Thymus (tissue), 11 donors: Measurements from ENCODE around the gene AKAP6. TPM values are rescaled to one million over a fixed set of nuclear protein-coding genes. Genes with fewer than 3 reads are reported as not detected.
"Not testable (repeated sequence)": the region's sequence is repeated elsewhere in the genome, so short reads cannot be mapped to it uniquely, and the experiment has no call there.

Experiments
- DNase-seq, 9 donors: peaks; one replicate each; pipeline ENCODE4 v3.0.0-alpha.2; 2013; ENCODE audit warnings: low spot score in 9 of 9, low read depth in 6 of 9, missing footprints in 1 of 9
- H3K27ac ChIP-seq, 2 donors: one replicate each; pipeline ENCODE4 v1.5.1; 2013; ENCODE audit warnings: control low read depth in 1 of 2, low read depth in 1 of 2, low read length in 1 of 2, mild to moderate bottlenecking in 1 of 2, moderate library complexity in 1 of 2
- H3K27me3 ChIP-seq, 2 donors: one replicate each; pipeline ENCODE4 v1.5.1; 2013; ENCODE audit warnings: low read length in 1 of 2; ENCODE audit not compliant: control insufficient read depth in 2 of 2, insufficient read depth in 1 of 2
- H3K36me3 ChIP-seq, 2 donors: one replicate each; pipeline ENCODE4 v1.5.1; 2013; ENCODE audit warnings: low read length in 1 of 2, mild to moderate bottlenecking in 1 of 2, moderate library complexity in 1 of 2; ENCODE audit not compliant: control insufficient read depth in 2 of 2, insufficient read depth in 2 of 2
- H3K4me1 ChIP-seq, 2 donors: one replicate each; pipeline ENCODE4 v1.5.1; 2013; ENCODE audit warnings: low read length in 2 of 2; ENCODE audit not compliant: control insufficient read depth in 2 of 2, insufficient read depth in 2 of 2
- H3K4me3 ChIP-seq, 2 donors: one replicate each; pipeline ENCODE4 v1.5.1; 2013; ENCODE audit warnings: low read length in 2 of 2, control low read depth in 1 of 2, mild to moderate bottlenecking in 1 of 2
- H3K9me3 ChIP-seq, 2 donors: one replicate each; pipeline ENCODE4 v1.5.1; 2013; ENCODE audit warnings: low read length in 1 of 2, mild to moderate bottlenecking in 1 of 2; ENCODE audit not compliant: control insufficient read depth in 2 of 2, insufficient read depth in 1 of 2
- WGBS: extraction: QIAGEN DNeasy Blood & Tissue Kit; methylation state at CpG from one replicate; pipeline ENCODE4 v1.1.7; 2013; 5-methylcytosine and 5-hydroxymethylcytosine counted together
- polyA plus RNA-seq: library from polyadenylated mRNA; stranded (reverse); fragments of 200-250 nt; gene quantifications from one replicate; pipeline ENCODE4 v1.2.3, GENCODE V29; 2013
- total RNA-seq: library from RNA; stranded (reverse); fragments of 120-200 nt; gene quantifications from one replicate; pipeline ENCODE4 v1.2.4, GENCODE V29; 2013
- donor health status: healthy.

Gene AKAP6
- total and polyA plus RNA-seq, 2 donors = 1.4 to 2.0 TPM

GRCh38 chr14:32384464-32384863 is 55.4 kb downstream of the AKAP6 start:
- WGBS = 96% methylated on average over 2 of the region's 2 CpGs
- no peaks in the 10 kb centered on the region for H3K36me3 ChIP-seq
- H3K27me3 ChIP-seq = no peaks in the 10 kb centered on the region
- H3K4me1 ChIP-seq = no peaks in the 10 kb centered on the region
- no peak overlapping the region for H3K27ac ChIP-seq
- no peak for DNase-seq
- H3K9me3 ChIP-seq = no peaks in the 10 kb centered on the region
- no peak overlapping the region for H3K4me3 ChIP-seq

DNA sequence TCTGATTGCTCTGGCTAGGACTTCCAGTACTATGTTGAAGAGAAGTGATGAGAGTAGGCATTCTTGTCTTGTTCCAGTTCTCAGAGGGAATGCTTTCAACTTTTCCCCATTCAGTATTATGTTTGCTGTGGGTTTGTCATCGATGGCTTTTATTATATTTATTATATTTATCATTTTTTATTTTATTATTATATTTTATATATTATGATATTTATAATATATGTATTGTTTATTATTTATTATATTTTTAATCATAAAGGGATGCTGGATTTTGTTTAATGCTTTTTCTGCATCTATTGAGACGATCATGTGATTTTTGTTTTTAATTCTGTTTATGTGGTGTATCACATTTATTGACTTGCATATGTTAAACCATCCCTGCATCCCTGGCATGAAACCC is 58.2 kb downstream of the AKAP6 start:
- WGBS = 95% methylated on average over 2 of the region's 2 CpGs
- not testable (repeated sequence) for DNase-seq, H3K27ac ChIP-seq, H3K4me1 ChIP-seq, H3K4me3 ChIP-seq, H3K36me3 ChIP-seq, H3K9me3 ChIP-seq, H3K27me3 ChIP-seq

GRCh38 chr14:32393119-32393518 is 64.0 kb downstream of the AKAP6 start:
- Histone ChIP-seq H3K4me1 (no peaks in the 10 kb centered on the region), H3K27ac (no peak overlapping the region), H3K27me3 (no peaks in the 10 kb centered on the region), H3K4me3 (no peak overlapping the region), H3K9me3 (no peaks in the 10 kb centered on the region), H3K36me3 (no peaks in the 10 kb centered on the region)
- DNase-seq = no peak
- 95% methylated on average over 1 of the region's 1 CpG for WGBS

DNA sequence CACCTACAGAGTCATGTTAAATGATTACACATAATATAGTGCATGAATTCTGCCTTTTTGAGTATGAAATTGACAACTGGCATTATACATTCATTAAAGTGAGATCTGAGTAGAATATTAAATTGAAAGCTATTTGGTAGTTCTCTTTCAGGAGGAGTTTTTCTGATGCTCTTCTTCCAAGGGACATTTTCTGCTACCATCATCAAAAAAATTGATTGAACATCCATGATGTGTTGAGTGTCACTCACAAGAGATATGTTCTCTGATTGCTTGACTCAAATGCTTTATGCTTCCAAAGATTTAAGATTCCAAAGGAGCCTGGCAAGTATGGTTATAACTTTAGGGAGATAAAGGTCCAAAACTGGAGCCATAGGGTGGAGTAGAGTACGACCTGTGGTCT is 64.9 kb downstream of the AKAP6 start:
- H3K9me3 ChIP-seq = no peaks in the 10 kb centered on the region
- 96% methylated on average over 1 of the region's 1 CpG for WGBS

DNA sequence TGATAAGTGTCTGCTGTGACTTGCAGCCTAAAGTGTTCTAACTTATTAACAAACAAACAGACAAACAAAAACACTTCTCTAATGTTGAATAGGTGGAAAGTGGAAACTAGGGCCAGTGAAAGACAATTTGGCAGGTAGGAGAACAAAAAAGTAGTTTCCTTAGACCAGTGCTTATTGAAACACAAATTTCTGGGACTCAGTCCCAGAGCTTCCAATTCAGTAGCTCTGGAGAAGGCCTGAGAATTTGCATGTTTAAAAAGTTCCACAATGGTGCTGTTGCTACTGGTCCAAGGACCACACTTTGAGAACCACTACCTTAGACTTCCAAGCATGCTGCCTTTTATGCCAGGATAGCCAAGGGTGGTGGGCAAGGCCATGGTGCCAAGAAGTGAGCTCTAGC is 67.8 kb downstream of the AKAP6 start:
- Histone ChIP-seq H3K9me3 (no peaks in the 10 kb centered on the region), H3K27me3 (no peaks in the 10 kb centered on the region), H3K36me3 (no peaks in the 10 kb centered on the region), H3K4me1 (no peaks in the 10 kb centered on the region), H3K4me3 (no peak overlapping the region), H3K27ac (no peak overlapping the region)
- DNase-seq = no peak

More for the DNA sequence above, 64.9 kb downstream of the AKAP6 start:
- DNase-seq = no peak
- Histone ChIP-seq H3K4me1 (no peaks in the 10 kb centered on the region), H3K27ac (no peak overlapping the region), H3K4me3 (no peak overlapping the region), H3K27me3 (no peaks in the 10 kb centered on the region), H3K36me3 (no peaks in the 10 kb centered on the region)

- H3K27ac ChIP-seq = no peak overlapping the region
- no peaks in the 10 kb centered on the region for H3K36me3 ChIP-seq
- H3K27me3 ChIP-seq = no peaks in the 10 kb centered on the region
- no peak for DNase-seq
- H3K4me1 ChIP-seq = no peaks in the 10 kb centered on the region
- H3K4me3 ChIP-seq = no peak overlapping the region
- no peaks in the 10 kb centered on the region for H3K9me3 ChIP-seq
These were observed 69.0 kb downstream of the AKAP6 start for GRCh38 chr14:32397861-32398640.

- DNase-seq = peak in 1 of 9 donors; percentile 5
- Histone ChIP-seq H3K4me3 (no peak overlapping the region), H3K27me3 (no peaks in the 10 kb centered on the region), H3K27ac (no peak overlapping the region), H3K4me1 (no peaks in the 10 kb centered on the region), H3K9me3 (no peaks in the 10 kb centered on the region), H3K36me3 (no peaks in the 10 kb centered on the region)
- WGBS = 92% methylated on average over 1 of the region's 1 CpG
These were observed 70.8 kb downstream of the AKAP6 start for GRCh38 chr14:32399920-32400319.

DNA sequence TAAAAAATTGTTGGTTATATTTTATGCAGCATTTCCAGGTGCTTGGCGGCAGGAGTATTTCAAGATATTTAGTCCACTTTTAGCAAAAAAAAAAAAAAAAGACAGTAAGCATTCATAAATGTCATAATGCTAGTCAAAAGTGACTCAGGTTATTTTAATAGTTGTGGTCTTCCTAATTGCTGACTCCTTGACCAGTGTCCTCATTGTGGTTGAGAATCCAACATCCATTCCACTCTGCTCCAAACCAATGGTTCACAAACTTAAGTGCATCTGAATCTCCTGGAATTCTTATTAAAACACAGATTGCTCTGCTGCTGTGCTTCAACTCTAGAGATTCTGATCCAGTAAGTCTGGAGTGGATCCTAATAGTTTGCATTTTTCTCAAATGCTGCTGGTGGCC is 71.4 kb downstream of the AKAP6 start:
- 100% methylated on average over 1 of the region's 1 CpG for WGBS
- Histone ChIP-seq H3K9me3 (no peaks in the 10 kb centered on the region), H3K36me3 (no peaks in the 10 kb centered on the region), H3K27me3 (no peaks in the 10 kb centered on the region), H3K27ac (no peak overlapping the region), H3K4me1 (no peaks in the 10 kb centered on the region), H3K4me3 (no peak overlapping the region)
- DNase-seq = no peak

DNA sequence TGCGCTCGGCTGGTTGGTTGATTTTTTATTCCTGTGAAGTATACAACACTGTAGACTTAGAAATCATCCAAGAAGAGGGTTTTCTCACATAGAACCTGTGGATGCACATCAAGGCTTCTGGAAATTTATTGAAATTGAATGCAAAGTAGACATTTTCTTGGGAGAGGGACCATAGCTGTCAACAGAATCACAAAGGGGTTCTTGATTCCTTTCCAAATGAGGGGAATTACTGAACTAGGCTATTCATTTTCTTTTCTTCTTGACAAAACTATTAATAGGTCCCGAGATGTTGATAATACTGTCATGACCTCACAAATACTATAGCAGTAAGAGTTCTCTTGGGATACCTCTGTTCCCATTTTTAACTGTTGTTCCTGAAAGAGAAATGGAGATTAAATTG is 73.9 kb downstream of the AKAP6 start:
- H3K36me3 ChIP-seq = no peaks in the 10 kb centered on the region
- H3K4me1 ChIP-seq = no peaks in the 10 kb centered on the region
- H3K27me3 ChIP-seq = no peaks in the 10 kb centered on the region
- DNase-seq = no peak
- no peaks in the 10 kb centered on the region for H3K9me3 ChIP-seq
- WGBS = 95% methylated on average over 3 of the region's 3 CpGs
- H3K4me3 ChIP-seq = no peak overlapping the region
- no peak overlapping the region for H3K27ac ChIP-seq
